MM.1S (cell line): ENCODE measurements around the gene TMEM270.

Source experiments
- DNase-seq: peaks from one replicate; pipeline ENCODE4 v3.0.0-alpha.2; 2015
- H2AFZ ChIP-seq: fragments of 300-600 bp; sonication (generic); 2 replicates; pipeline ENCODE4 v1.6.0; 2016; ENCODE audit warnings: antibody characterized with exemption, low read length
- H3F3A ChIP-seq: fragments of 300-600 bp; sonication (generic); 2 replicates; pipeline ENCODE4 v1.6.1; 2016; ENCODE audit warnings: mild to moderate bottlenecking, antibody characterized with exemption, low read length, moderate library complexity, mixed read lengths; ENCODE audit not compliant: insufficient read depth
- H3K27ac ChIP-seq: fragments of 300-600 bp; sonication (generic); 2 replicates; pipeline ENCODE4 v1.5.1; 2016; ENCODE audit warnings: mild to moderate bottlenecking, low read length
- H3K27me3 ChIP-seq: fragments of 300-600 bp; sonication (generic); replicated peaks from 2 replicates; pipeline ENCODE4 v1.6.0; 2016; ENCODE audit warnings: low read length; ENCODE audit not compliant: insufficient read depth
- H3K36me3 ChIP-seq: fragments of 300-600 bp; sonication (generic); replicated peaks from 2 replicates; pipeline ENCODE4 v1.6.1; 2016; ENCODE audit warnings: mild to moderate bottlenecking, low read length, mixed read lengths; ENCODE audit not compliant: insufficient read depth
- H3K4me1 ChIP-seq: fragments of 300-600 bp; sonication (generic); 2 replicates; pipeline ENCODE4 v1.6.1; 2016; ENCODE audit warnings: low read length, mixed read lengths
- H3K4me2 ChIP-seq: fragments of 300-600 bp; sonication (generic); 2 replicates; pipeline ENCODE4 v1.6.0; 2016; ENCODE audit warnings: low read depth, low read length
- H3K4me3 ChIP-seq: fragments of 300-600 bp; sonication (generic); 2 replicates; pipeline ENCODE4 v1.5.1; 2016; ENCODE audit warnings: low read length, mixed read lengths
- H3K79me2 ChIP-seq: fragments of 300-600 bp; sonication (generic); 2 replicates; pipeline ENCODE4 v1.6.1; 2016; ENCODE audit warnings: mixed run types, low read length, mixed read lengths
- H3K9ac ChIP-seq: fragments of 300-600 bp; sonication (generic); 2 replicates; pipeline ENCODE4 v1.6.1; 2016; ENCODE audit warnings: low read length, mixed read lengths
- H3K9me2 ChIP-seq: fragments of 300-600 bp; sonication (generic); replicated peaks from 2 replicates; pipeline ENCODE4 v1.6.1; 2016; ENCODE audit warnings: mild to moderate bottlenecking, low read length, mixed read lengths; ENCODE audit not compliant: insufficient read depth
- H3K9me3 ChIP-seq: fragments of 300-600 bp; sonication (generic); replicated peaks from 2 replicates; pipeline ENCODE4 v1.6.1; 2016; ENCODE audit warnings: mild to moderate bottlenecking, low read length, mixed read lengths; ENCODE audit not compliant: insufficient read depth
- H4K20me1 ChIP-seq: fragments of 300-600 bp; sonication (generic); 2 replicates; pipeline ENCODE4 v1.6.1; 2016; ENCODE audit warnings: mild to moderate bottlenecking, low read length, moderate library complexity, mixed read lengths; ENCODE audit not compliant: insufficient read depth
- EZH2 ChIP-seq: fragments of 300-600 bp; sonication (generic); optimal IDR thresholded peaks from 2 replicates; pipeline ENCODE3; 2017; ENCODE audit warnings: low read depth, mild to moderate bottlenecking, antibody characterized with exemption, low read length, mixed read lengths
- EZH2phosphoT487 ChIP-seq: fragments of 300-600 bp; sonication (generic); IDR thresholded peaks from 2 replicates; pipeline ENCODE4 v1.6.1; 2018; ENCODE audit warnings: antibody characterized with exemption, low read length
- TF ChIP-seq, protein P1 (sequence below): fragments of 300-600 bp; sonication (generic); IDR thresholded peaks from 2 replicates; pipeline ENCODE4 v1.5.1; 2016; ENCODE audit warnings: antibody characterized with exemption, low read length, mixed read lengths

TMEM270 gene

DNA sequence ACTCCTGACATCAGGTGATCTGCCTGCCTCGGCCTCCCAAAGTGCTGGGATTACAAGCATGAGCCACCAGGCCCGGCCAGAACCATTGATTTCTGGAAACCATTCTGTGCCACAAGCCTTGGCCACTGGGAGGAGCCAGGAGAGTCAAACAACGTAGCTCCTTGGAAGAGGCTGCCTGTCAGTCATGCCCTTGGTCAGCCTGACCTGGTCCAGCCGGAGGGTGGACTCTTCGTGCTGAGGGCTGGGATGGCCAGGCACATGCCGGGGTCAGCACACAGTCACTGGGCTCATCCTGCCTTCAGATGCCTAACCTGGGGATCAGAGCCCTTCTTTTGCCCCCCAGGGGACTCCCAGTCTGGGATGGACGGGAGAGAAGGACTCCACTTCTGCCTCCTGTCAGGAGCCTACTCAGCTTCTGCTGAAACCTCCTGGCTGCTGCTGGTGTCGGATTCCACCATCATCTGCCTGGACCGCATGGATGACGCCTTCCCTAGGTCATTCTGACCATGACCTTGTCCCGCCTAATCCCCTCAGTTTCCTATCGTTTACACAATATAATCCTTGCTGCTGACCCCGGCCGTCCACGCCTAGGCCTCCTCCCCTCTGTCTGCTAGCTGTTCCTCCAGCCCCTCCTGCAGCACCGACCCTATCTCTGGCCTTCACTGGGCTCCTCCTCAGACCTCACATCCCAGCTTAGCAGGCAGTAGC lies 30.4 kb downstream of the TMEM270 start:
- Histone ChIP-seq H2AFZ (no peak overlapping the region), H3K27ac (no peak overlapping the region), H3K4me2 (no peak overlapping the region), H3K4me1 (no peaks in the 10 kb centered on the region), H3K79me2 (no peaks in the 10 kb centered on the region), H3K9me3 (no peaks in the 10 kb centered on the region), H3K9me2 (no peaks in the 10 kb centered on the region), H3K9ac (no peak overlapping the region), H3F3A (no peaks in the 10 kb centered on the region), H3K27me3 (peaks cover 13% of the 10 kb centered on the region; the same call in 1 of the 2 replicates), H3K4me3 (no peak overlapping the region), H3K36me3 (no peaks in the 10 kb centered on the region), H4K20me1 (no peaks in the 10 kb centered on the region)
- DNase-seq, result no peak
- TF ChIP-seq EZH2phosphoT487 (no peak), EZH2 (no peak)
- TF ChIP-seq, protein P1, sequence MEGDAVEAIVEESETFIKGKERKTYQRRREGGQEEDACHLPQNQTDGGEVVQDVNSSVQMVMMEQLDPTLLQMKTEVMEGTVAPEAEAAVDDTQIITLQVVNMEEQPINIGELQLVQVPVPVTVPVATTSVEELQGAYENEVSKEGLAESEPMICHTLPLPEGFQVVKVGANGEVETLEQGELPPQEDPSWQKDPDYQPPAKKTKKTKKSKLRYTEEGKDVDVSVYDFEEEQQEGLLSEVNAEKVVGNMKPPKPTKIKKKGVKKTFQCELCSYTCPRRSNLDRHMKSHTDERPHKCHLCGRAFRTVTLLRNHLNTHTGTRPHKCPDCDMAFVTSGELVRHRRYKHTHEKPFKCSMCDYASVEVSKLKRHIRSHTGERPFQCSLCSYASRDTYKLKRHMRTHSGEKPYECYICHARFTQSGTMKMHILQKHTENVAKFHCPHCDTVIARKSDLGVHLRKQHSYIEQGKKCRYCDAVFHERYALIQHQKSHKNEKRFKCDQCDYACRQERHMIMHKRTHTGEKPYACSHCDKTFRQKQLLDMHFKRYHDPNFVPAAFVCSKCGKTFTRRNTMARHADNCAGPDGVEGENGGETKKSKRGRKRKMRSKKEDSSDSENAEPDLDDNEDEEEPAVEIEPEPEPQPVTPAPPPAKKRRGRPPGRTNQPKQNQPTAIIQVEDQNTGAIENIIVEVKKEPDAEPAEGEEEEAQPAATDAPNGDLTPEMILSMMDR, result no peak

DNA sequence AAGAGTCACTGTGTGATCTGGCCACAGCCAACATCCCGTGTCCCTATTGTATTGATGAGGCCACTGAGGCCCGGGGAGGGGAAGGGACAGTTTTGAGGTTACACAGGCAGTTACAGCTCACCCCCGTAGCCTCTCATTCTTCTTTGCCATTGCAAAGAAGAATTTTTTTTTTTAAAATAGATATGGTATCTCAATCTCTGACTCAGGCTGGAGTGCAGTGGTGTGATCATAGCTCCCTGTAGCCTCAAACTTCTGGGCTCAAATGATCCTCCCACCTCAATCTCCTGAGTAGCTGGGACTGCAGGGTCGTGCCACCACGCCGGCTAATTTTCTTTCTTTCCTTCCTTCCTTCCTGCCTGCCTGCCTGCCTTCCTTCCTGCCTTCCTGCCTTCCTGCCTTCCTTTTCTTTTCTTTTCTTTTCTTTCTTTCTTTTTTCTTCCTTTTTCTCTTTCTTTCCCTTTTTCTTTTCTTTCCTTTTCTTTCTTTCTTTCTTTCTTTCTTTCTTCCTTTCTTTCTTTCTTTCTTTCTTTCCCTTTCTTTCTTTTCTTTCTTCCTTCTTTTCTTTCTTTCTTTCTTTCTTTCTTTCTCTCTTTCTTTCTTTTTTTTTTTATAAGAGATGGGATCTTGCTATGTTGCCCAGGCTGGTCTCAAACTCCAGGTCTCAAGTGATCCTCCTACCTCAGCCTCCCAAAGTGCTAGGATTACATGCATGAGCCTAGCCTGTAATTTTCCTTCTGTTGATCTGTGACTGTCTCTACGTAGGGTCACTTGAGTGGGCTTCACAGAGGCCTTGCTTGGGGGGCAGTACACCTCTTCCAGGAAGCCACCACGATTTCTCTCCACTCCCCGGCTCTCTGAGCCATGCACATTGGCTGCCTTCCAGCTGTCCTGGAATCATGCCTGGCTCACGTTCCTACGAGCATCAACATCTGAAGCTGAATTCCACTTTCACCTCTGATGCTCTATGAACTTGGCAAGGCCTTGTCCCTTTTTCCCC lies 31.3 kb downstream of the TMEM270 start:
- Histone ChIP-seq H3F3A (no peaks in the 10 kb centered on the region), H3K4me2 (no peak overlapping the region), H3K9me3 (no peaks in the 10 kb centered on the region), H3K4me3 (no peak overlapping the region), H4K20me1 (no peaks in the 10 kb centered on the region), H3K27me3 (0 out of 2 replicates have a peak, but pooled peaks cover 6% of the 10 kb centered on the region), H2AFZ (no peak overlapping the region), H3K9ac (no peak overlapping the region), H3K36me3 (no peaks in the 10 kb centered on the region), H3K79me2 (no peaks in the 10 kb centered on the region), H3K27ac (no peak overlapping the region), H3K9me2 (no peaks in the 10 kb centered on the region), H3K4me1 (no peaks in the 10 kb centered on the region)
- TF ChIP-seq, protein P1, result no peak
- no peak for TF ChIP-seq EZH2
- no peak for DNase-seq

DNA sequence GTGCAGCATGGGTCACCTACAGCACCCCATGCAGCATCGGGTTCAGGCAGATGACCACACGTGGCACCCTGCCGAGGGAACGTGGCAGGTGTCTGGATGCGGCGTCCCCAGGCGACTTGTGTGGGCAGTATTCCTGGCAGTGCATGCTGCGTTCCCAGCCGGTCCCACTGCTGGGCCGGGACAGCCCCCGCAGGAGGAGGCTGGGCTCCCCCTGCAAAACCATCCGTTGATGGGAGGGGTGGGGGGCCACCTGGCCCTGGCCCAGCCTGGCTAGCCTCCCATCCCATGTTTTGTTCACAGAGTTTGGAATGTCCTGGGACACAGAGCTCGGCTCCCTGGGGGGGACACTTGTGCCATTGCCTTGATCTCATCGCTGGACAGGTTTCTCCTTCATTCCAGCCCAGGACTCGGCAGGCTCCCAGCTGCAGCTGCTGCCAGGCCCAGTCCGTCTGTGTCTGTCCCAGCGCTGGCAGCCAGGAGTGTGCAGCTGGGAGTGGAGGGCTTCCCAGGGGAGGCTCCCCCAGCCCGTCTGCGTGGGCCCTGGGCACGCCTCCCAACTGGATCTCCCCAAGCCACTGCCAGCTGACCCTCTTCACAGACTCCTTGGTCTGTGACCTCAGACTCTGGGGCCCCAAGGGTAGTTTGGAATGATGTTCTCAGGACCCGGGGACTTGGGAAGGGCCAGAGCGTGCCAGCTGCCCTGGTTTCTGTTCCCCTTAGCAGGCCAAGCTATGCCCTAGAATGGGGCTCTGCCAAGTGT lies 32.6 kb downstream of the TMEM270 start:
- no peak overlapping the region for H2AFZ ChIP-seq
- H3K9ac ChIP-seq, result no peak overlapping the region
- no peak overlapping the region for H3K27ac ChIP-seq
- H3K36me3 ChIP-seq, result no peaks in the 10 kb centered on the region
- no peaks in the 10 kb centered on the region for H3K4me1 ChIP-seq
- H3F3A ChIP-seq, result no peaks in the 10 kb centered on the region
- H3K9me3 ChIP-seq, result no peaks in the 10 kb centered on the region
- H4K20me1 ChIP-seq, result no peaks in the 10 kb centered on the region
- H3K4me3 ChIP-seq, result no peak overlapping the region
- H3K9me2 ChIP-seq, result no peaks in the 10 kb centered on the region
- TF ChIP-seq, protein P1, result no peak
- TF ChIP-seq EZH2phosphoT487 (no peak), EZH2 (no peak)
- 0 out of 2 replicates have a peak, but pooled peaks cover 4% of the 10 kb centered on the region for H3K27me3 ChIP-seq
- DNase-seq, result no peak
- no peaks in the 10 kb centered on the region for H3K79me2 ChIP-seq
- H3K4me2 ChIP-seq, result no peak overlapping the region
